HG03457 (cell line): ENCODE data around the gene SELL.
"Not testable (repeated sequence)": the region's sequence is repeated elsewhere in the genome, so short reads cannot be mapped to it uniquely, and the experiment has no call there.

ENCODE experiments used
- ATAC-seq: cut with Tn5 transposase; IDR thresholded peaks from one replicate; pipeline ENCODE4 v1.9.1; 2021; ENCODE audit warnings: moderate number of reproducible peaks; ENCODE audit not compliant: unreplicated experiment

The SELL gene

DNA sequence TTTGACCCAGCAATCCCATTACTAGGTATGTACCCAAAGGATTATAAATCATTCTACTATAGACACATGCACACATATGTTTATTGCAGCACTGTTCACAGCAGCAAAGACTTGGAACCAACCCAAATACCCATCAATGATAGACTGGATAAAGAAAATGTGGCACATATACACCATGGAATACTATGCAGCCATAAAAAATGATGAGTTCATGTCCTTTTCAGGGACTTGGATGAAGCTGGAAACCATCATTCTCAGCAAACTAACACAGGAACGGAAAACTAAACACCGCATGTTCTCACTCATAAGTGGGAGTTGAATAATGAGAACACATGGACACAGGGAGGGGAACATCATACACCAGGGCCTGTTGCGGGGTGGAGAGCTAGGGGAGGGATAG, 41.2 kb downstream of the SELL start:
- not testable (repeated sequence) for ATAC-seq

DNA sequence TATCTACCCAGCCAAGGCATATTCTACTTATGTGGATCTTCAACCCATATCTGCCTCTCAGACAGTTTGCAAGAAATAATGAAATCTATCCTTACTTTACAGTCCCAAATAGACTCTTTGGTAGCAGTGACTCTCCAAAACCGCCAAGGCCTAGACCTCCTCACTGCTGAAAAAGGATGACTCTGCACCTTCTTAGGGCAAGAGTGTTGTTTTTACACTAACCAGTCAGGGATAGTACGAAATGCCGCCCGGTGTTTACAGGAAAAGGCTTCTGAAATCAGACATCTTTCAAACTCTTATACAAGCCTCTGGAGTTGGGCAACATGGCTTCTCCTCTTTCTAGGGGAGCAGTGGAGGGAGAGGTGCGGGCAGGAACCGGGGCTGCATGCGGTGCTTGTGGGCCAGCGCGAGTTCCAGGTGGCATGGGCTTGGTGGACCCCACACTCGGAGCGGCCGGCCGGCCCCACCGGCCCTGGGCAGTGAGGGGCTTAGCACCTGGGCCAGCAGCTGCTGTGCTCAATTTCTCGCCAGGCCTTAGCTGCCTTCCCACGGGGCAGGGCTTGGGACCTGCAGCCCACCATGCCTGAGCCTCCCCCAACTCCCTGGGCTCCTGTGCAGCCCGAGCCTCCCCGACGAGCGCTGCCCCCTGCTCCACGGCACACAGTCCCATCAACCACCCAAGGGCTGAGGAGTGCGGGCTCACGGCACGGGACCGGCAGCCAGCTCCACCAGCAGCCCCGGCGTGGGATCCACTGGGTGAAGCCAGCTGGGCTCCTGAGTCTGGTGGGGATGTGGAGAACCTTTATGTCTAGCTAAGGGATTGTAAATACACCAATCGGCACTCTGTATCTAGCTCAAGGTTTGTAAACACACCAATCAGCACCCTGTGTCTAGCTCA, 43.5 kb downstream of the SELL start:
- not testable (repeated sequence) for ATAC-seq

- not testable (repeated sequence) for ATAC-seq
Observed at GRCh38 chr1:169667227-169667639, 44.2 kb downstream of the SELL start.

GRCh38 chr1:169662680-169663079, 48.7 kb downstream of the SELL start:
- not testable (repeated sequence) for ATAC-seq

DNA sequence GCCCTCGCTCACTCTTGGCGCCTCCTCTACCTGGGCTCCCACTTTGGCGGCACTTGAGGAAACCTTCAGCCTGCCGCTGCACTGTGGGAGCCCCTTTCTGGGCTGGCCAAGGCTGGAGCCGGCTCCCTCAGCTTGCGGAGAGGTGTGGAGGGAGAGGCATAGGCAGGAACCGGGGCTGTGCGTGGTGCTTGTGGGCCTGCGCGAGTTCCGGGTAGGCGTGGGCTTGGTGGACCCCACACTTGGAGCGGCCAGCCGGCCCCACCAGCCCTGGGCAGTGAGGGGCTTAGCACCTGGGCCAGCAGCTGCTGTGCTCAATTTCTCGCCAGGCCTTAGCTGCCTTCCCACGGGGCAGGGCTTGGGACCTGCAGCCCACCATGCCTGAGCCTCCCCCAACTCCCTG, 50.4 kb downstream of the SELL start:
- not testable (repeated sequence) for ATAC-seq

GRCh38 chr1:169658777-169659176, 52.6 kb downstream of the SELL start:
- not testable (repeated sequence) for ATAC-seq

- no peak for ATAC-seq
Observed at GRCh38 chr1:169653873-169654272, 57.5 kb downstream of the SELL start.

- ATAC-seq: no peak
Observed at GRCh38 chr1:169651035-169651434, 60.4 kb downstream of the SELL start.

GRCh38 chr1:169650551-169650950, 60.9 kb downstream of the SELL start:
- no peak for ATAC-seq

- ATAC-seq: no peak
Observed at GRCh38 chr1:169648709-169649108, 62.7 kb downstream of the SELL start.

GRCh38 chr1:169648187-169648586, 63.2 kb downstream of the SELL start:
- no peak for ATAC-seq

GRCh38 chr1:169647512-169647911, 63.9 kb downstream of the SELL start:
- ATAC-seq: no peak

DNA sequence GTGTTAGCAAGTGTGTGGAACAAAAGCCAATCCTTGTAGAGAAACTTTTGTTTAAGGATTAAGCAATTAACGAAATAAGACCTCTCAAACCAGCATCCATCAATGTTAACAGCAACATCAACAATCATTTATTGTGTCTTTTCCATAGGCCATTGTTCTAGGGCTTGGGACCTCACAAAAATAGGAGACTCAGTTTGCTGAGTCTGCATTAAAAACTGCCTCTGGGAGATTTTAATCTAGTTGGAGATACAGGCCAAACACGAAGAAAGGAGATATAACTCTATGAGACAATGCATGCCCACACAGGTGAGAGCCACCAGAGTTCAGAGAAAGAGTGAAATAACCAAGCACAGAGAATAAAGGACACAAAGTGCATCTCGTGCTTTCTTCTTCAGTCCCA, 67.1 kb downstream of the SELL start:
- ATAC-seq: no peak
